Measurements from ENCODE around the gene IRX5. TPM values are rescaled to one million over a fixed set of nuclear protein-coding genes. Genes with fewer than 3 reads are reported as not detected.

IRX5 gene
- total RNA-seq, 2 experiments from 2014 or later, result 0.13 to 0.15 TPM

- POLR2A ChIA-PET, result no interaction called here
- CTCF ChIA-PET, result no interaction called here
Measured at GRCh38 chr16:54942353-54942943, 11.8 kb downstream of the IRX5 start.

DNA sequence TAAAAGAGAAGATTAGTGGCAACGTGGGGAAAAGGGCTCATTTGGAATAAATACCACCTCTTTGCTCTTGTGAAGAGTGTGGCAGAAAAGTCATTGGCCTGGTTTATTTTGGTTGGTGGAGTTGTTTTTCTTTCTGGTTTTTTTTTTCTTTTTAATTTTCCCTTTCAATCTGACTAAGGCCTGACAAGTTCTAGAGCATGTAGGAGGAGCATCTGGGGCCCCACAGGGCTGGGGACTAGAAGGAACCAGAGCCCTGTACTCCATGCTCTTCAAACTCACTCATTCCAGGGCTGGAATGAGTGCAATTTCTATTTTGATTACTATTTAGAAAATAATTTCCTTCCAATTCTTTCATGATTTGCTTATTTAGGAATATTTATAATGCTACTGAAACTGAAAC, 13.3 kb downstream of the IRX5 start:
- POLR2A ChIA-PET, result no interaction called here
- CTCF ChIA-PET, result no interaction called here

- CTCF ChIA-PET, result no interaction called here
Measured at GRCh38 chr16:54945063-54945462, 14.4 kb downstream of the IRX5 start.

DNA sequence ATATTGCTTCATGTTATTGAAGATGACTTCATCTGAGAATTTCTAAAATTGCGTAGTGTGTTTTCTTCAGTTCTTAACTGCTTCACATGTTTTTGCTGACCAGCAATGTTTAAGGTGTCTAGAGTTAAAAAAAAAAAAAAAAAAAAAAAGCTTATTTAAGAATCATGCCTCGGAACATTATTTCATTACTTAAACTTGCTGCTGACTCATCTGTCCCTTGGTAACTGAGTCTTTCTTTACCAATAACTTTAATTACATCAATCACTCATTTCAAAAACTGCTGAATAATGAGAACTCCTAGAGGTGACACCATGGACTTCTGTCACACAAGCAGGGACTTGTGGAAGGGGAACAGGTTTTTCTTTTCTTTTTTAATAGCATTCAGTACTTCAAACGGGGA, 16.2 kb downstream of the IRX5 start:
- CTCF ChIA-PET, result no interaction called here
- POLR2A ChIA-PET, result no interaction called here

More at GRCh38 chr16:54945063-54945462, 14.4 kb downstream of the IRX5 start:
- POLR2A ChIA-PET, result no interaction called here

DNA sequence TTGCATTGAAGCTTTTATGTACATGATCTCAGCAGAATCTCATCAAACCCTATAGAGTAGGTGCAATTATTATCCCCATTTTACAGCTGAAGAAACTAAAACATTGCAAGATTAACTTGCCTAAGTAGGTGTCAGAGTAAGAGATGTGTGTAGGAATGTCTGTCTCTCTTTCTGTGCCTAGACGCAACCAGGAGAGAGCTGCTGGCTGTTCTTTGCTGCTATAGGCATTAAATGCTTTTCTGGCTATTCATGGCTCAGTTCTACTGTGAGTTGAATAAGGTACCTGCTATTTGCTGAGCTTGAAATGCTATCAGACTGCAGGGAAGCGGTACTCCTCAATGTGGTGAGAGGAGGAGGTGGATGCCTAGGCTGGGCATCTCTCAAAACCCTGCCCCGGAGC, 17.0 kb downstream of the IRX5 start:
- ChIA-PET CTCF (no interaction called here), POLR2A (no interaction called here)

- CTCF ChIA-PET, result no interaction called here
- POLR2A ChIA-PET, result no interaction called here
Measured at GRCh38 chr16:54952195-54952594, 21.5 kb downstream of the IRX5 start.

DNA sequence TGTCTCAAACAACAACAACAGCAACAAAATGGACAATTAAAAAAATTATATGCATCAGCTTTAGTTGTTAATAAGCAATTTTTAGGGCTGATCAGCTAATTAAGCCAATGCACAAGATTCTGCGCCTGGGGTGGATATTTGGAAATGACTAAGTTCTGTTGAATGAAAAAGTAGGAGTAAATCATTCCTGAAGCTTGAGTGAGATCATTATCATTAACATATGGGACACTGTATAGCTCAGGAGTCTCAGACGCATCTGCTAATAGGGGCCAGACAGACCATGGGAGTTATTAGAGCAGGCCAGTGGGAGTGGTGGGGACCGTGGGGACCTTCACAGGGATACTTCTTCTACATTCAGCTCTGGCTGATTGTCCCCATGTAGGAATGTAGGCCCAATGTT, 22.8 kb downstream of the IRX5 start:
- POLR2A ChIA-PET, result no interaction called here
- CTCF ChIA-PET, result no interaction called here

- ChIA-PET POLR2A (no interaction called here), CTCF (no interaction called here)
Measured at GRCh38 chr16:54954220-54954619, 23.6 kb downstream of the IRX5 start.

DNA sequence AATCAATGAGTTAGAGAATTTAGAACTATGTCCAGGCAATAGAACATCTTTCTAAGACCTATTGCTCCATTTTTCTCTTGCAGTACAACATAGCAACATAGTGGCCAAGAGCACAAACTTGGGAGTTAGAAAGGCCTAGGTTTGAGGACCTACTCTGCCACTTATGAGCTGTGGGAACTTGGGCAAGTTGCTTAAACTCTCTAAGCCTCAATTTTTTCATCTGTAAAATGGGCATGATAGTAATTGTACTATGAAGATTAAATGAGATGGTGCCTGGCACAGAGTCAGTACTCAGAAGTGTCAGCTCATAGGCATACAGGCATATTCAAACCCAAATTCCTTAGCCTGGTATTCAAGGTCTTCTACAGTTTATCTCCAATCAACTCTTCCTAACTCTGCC, 25.1 kb downstream of the IRX5 start:
- ChIA-PET CTCF (interaction anchor here (0.6 kb wide), 2 partner anchors 218 to 510 kb away, joined by 3 read pairs; no protein-coding TSS in a partner anchor), POLR2A (no interaction called here)

- ChIA-PET CTCF (interaction anchor here (0.6 kb wide), 1 partner anchor 665 kb away, joined by 3 read pairs; no protein-coding TSS in a partner anchor), POLR2A (no interaction called here)
Measured at GRCh38 chr16:54957403-54958166, 26.9 kb downstream of the IRX5 start.

DNA sequence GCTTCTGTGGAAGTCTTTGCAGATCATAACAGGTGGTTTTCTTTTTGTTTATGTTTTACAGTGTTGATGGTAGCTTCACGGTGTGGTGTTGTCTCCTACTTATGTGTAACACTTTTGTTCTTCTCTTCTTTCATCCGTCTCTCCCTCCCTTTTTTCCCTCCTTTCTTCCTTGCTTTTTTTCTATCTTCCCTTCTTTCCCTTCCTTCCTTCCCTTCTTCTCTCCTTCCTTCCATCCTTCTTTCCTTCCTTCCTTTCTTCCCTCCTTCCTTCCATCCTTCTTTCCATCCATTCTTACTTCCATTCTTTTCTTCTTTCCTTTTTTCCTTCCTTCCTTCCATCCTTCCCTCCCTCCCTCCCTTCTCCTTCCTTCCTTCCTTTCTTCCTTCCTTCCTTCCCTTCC, 31.4 kb downstream of the IRX5 start:
- ChIA-PET CTCF (no interaction called here), POLR2A (no interaction called here)

DNA sequence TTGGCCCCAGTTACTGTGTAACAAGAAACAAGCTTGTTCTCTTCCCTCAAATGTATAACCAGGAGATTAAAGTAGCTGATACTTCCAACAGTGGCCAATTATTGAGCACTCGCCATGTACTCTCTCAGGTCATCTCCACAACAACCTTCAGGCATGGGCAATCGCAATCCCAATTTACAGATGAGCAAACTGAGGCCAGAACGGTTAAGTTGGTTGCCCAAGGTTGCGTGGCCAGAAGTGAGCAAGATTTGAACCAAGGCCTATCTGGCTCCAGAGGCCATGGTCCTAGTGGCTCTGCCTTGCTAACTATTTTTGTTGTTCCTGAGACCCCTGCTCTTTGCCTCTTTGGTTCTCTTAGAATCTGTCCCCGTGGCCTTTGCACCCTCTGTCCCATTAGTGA, 33.6 kb downstream of the IRX5 start:
- POLR2A ChIA-PET, result no interaction called here
- CTCF ChIA-PET, result no interaction called here

DNA sequence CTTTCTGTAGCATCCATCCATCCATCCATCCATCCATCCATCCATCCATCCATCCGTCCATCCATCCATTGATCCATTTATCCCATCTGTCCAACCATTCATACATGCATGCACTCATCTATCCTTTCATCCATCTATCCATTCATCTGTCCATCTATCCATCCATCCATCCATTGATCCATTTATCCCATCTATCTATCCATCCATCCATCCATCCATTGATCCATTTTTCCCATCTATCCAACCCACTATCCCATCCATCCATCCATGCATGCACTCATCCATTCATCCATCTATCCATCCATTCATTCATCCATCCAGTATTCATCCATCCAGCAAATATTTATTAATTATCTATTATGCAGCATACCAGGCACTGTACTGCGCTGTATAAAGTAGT, 34.8 kb downstream of the IRX5 start:
- POLR2A ChIA-PET, result no interaction called here
- CTCF ChIA-PET, result no interaction called here

GRCh38 chr16:54968011-54968410, 37.3 kb downstream of the IRX5 start:
- ChIA-PET POLR2A (no interaction called here), CTCF (no interaction called here)

GRCh38 chr16:54968784-54969183, 38.1 kb downstream of the IRX5 start:
- POLR2A ChIA-PET, result no interaction called here
- CTCF ChIA-PET, result no interaction called here

DNA sequence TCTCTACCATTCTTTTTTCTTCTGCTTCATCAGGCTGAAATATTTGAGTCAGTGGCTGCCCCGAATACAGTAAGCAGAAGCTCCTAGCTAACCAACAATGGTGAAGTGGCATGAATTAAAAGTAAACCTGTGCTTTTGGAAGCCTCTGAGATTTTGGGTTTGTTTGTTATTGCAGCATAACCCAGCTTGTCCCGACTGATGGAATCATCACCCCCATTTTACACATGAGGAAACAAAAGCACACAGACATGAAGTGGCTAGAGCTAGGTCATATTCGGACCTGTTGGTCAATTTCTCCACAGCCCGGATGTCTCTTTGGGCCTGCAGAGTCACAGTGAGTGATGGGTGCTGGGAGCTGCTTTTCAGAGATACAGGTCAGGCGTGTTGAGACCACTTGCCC, 39.4 kb downstream of the IRX5 start:
- POLR2A ChIA-PET, result interaction anchor here (0.6 kb wide), 1 partner anchor 30 kb away, joined by 5 read pairs; no protein-coding TSS in a partner anchor
- CTCF ChIA-PET, result no interaction called here

DNA sequence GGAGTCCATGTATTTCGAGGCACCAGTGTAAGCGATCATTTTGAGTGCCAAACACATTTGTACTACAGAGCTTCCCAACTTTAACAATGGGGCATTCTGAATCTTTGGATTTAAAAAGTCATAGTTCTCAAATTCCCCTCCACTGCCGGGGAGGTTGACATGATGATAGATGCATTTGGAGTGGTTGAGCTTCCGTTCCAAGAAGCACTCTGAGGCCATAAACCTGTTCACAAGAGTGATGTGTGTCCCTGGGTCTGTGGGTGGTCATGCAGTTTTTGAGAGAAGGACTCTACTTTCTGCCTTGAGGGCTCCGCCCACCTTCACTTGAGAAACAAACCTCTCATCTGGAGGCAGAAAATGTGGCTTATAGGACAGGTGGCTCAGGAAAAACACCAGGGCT, 43.7 kb downstream of the IRX5 start:
- ChIA-PET CTCF (no interaction called here), POLR2A (no interaction called here)

DNA sequence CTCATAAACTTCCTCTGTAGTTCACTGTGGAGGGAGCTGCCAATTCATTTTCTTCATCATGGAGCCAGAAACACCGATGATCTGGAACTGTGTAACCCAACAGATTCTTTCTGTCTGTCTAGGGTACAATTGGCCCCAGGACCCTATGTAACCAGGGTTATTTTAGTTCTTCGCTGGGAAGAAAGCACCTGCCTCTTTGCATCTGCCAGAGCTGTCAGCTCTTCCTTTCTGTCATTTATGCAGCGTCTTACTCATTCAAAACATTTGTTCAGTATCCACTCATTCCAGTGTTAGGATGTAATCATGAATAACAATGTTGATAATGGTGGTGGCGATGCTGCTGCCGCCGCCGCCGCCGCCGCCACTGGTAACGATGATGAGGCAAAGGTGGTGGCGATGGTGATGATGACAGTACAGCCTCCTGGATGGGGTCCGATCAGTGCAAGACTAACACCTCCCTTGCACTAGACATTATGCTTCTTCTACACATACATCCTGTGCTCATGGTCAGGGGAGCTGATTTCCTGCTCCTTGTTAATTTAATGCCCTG, 46.1 kb downstream of the IRX5 start:
- CTCF ChIA-PET, result no interaction called here
- POLR2A ChIA-PET, result no interaction called here

DNA sequence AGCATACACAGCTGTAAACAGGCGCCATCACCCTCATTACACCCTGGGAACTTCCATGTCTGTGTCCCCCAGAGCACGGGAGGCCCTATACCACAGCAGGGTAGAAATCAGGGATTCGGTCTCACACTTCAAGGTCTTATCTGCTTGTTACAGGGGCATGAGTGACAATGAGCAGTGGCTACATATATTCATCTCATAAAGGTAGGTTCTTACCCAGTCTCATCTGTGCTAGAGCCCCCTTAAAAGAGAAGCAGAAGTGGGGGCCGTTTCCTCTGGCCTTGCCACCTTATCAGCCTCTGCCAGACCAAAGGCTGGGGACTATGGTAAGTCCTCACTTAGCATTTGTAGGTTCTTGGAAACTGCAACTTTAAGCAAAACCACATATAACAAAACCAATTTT, 46.5 kb downstream of the IRX5 start:
- POLR2A ChIA-PET, result no interaction called here
- CTCF ChIA-PET, result no interaction called here

- CTCF ChIA-PET, result no interaction called here
Measured at GRCh38 chr16:54980821-54981220, 50.2 kb downstream of the IRX5 start.

More at GRCh38 chr16:54980821-54981220, 50.2 kb downstream of the IRX5 start:
- POLR2A ChIA-PET, result no interaction called here

Measured in activated CD8-positive, alpha-beta memory T cell treated with anti-CD3 and anti-CD28 coated beads for 36 hours (primary cell).